Neural cell (in vitro differentiated cells): ENCODE results near the gene BTBD6. TPM values are rescaled to one million over a fixed set of nuclear protein-coding genes. Genes with fewer than 3 reads are reported as not detected.

ENCODE experiments used
- H2AFZ ChIP-seq: fragments of 200-600, 300-800 bp; sonication (generic), shearing (Covaris generic); 2 replicates; pipeline ENCODE4 v1.6.0; 2014; ENCODE audit warnings: low read depth, mild to moderate bottlenecking, antibody characterized with exemption, low read length, moderate library complexity
- H3F3A ChIP-seq: fragments of 200-600 bp; shearing (Covaris generic); 2 replicates; pipeline ENCODE4 v1.6.1; 2016; ENCODE audit warnings: mild to moderate bottlenecking, moderate library complexity, mixed read lengths, antibody characterized with exemption, low read length; ENCODE audit not compliant: insufficient read depth, poor library complexity, severe bottlenecking
- H3K27ac ChIP-seq: fragments of 200-600, 300-800 bp; sonication (generic), shearing (Covaris generic); 2 replicates; pipeline ENCODE4 v1.5.1; 2014; ENCODE audit warnings: mild to moderate bottlenecking, low read length, moderate library complexity
- H3K27me3 ChIP-seq: fragments of 300-800, 200-600 bp; sonication (generic), shearing (Covaris generic); 2 replicates; pipeline ENCODE4 v1.6.0; 2014; ENCODE audit warnings: mild to moderate bottlenecking, low read depth, low read length, moderate library complexity; ENCODE audit not compliant: insufficient read depth
- H3K36me3 ChIP-seq: fragments of 300-800, 200-600 bp; sonication (generic), shearing (Covaris generic); 2 replicates; pipeline ENCODE4 v1.5.1; 2014; ENCODE audit warnings: mild to moderate bottlenecking, antibody characterized with exemption, low read length, moderate library complexity; ENCODE audit not compliant: insufficient read depth
- H3K4me2 ChIP-seq: fragments of 300-800, 200-600 bp; sonication (generic), shearing (Covaris generic); 2 replicates; pipeline ENCODE4 v1.6.0; 2014; ENCODE audit warnings: mild to moderate bottlenecking, low read length
- H3K4me3 ChIP-seq: fragments of 300-800, 200-600 bp; sonication (generic), shearing (Covaris generic); 2 replicates; pipeline ENCODE4 v1.5.1; 2014; ENCODE audit warnings: mild to moderate bottlenecking, low read length, moderate library complexity
- H3K79me2 ChIP-seq: fragments of 200-600 bp; shearing (Covaris generic); replicated peaks from 2 replicates; pipeline ENCODE4 v1.6.0; 2014; ENCODE audit warnings: mild to moderate bottlenecking, low read length, moderate library complexity; ENCODE audit not compliant: insufficient read depth
- H3K9ac ChIP-seq: fragments of 300-800, 200-600 bp; sonication (generic), shearing (Covaris generic); 2 replicates; pipeline ENCODE4 v1.6.1; 2016; ENCODE audit warnings: mild to moderate bottlenecking, low read length, mixed read lengths
- H3K9me2 ChIP-seq: fragments of 200-600 bp; shearing (Covaris generic); 2 replicates; pipeline ENCODE4 v1.6.1; 2016; ENCODE audit warnings: mild to moderate bottlenecking, low read length, mixed read lengths; ENCODE audit not compliant: insufficient read depth
- H3K9me3 ChIP-seq: fragments of 200-600, 300-800 bp; sonication (generic), shearing (Covaris generic); 2 replicates; pipeline ENCODE4 v1.6.1; 2016; ENCODE audit warnings: mild to moderate bottlenecking, mixed run types, low read length, moderate library complexity, mixed read lengths
- H4K20me1 ChIP-seq: fragments of 200-600 bp; shearing (Covaris generic); 2 replicates; pipeline ENCODE4 v1.6.1; 2016; ENCODE audit warnings: mild to moderate bottlenecking, mixed run types; ENCODE audit not compliant: insufficient read depth
- EP300 ChIP-seq: fragments of 450-650 bp; conservative IDR thresholded peaks from 2 replicates; pipeline ENCODE4 v1.6.1; 2014; ENCODE audit warnings: antibody characterized with exemption, mild to moderate bottlenecking, moderate library complexity; ENCODE audit not compliant: poor library complexity, severe bottlenecking
- EZH2 ChIP-seq: fragments of 200-600, 300-800 bp; shearing (Covaris generic), sonication (generic); IDR thresholded peaks from 2 replicates; pipeline ENCODE4 v1.6.1; 2014; ENCODE audit warnings: antibody characterized with exemption, low read length, borderline replicate concordance, mild to moderate bottlenecking; ENCODE audit not compliant: insufficient read depth, poor library complexity, severe bottlenecking
- MXI1 ChIP-seq: fragments of 450-650 bp; conservative IDR thresholded peaks from 2 replicates; pipeline ENCODE4 v1.6.1; 2014; ENCODE audit warnings: antibody characterized with exemption, mild to moderate bottlenecking; ENCODE audit not compliant: poor library complexity, severe bottlenecking
- POLR2AphosphoS5 ChIP-seq: IDR thresholded peaks from 2 replicates; pipeline ENCODE4 v1.6.1; 2012
- RAD21 ChIP-seq: fragments of 450-650 bp; conservative IDR thresholded peaks from 2 replicates; pipeline ENCODE4 v1.6.1; 2014; ENCODE audit warnings: antibody characterized with exemption, mild to moderate bottlenecking, moderate library complexity
- SMC3 ChIP-seq: fragments of 450-650 bp; conservative IDR thresholded peaks from 2 replicates; pipeline ENCODE4 v1.6.1; 2014; ENCODE audit warnings: antibody characterized with exemption, mild to moderate bottlenecking, moderate library complexity; ENCODE audit not compliant: poor library complexity
- TAF1 ChIP-seq: IDR thresholded peaks from 2 replicates; pipeline ENCODE4 v1.6.1; 2012; ENCODE audit warnings: low read depth
- polyA minus RNA-seq: library from RNA; depleted of rRNA, polyadenylated mRNA; stranded (reverse); fragments of >200 nt; gene quantifications from 2 replicates; pipeline ENCODE4 v1.2.3, GENCODE V29; 2014
- polyA plus RNA-seq: library from polyadenylated mRNA; depleted of rRNA; stranded (reverse); fragments of >200 nt; gene quantifications from 2 replicates; pipeline ENCODE4 v1.2.3, GENCODE V29; 2014
- TF ChIP-seq, protein P1 (sequence below): IDR thresholded peaks from 2 replicates; pipeline ENCODE4 v1.6.1; 2012; ENCODE audit warnings: borderline replicate concordance
- TF ChIP-seq, protein P2 (sequence below): fragments of 450-650 bp; IDR thresholded peaks from 2 replicates; pipeline ENCODE4 v1.5.1; 2014; ENCODE audit warnings: antibody characterized with exemption, mild to moderate bottlenecking, moderate library complexity; ENCODE audit not compliant: poor library complexity, severe bottlenecking

The BTBD6 gene
- polyA plus RNA-seq (94.1 and 120 TPM in 2 replicates), polyA minus RNA-seq (42.9 and 48.5 TPM in 2 replicates)

DNA sequence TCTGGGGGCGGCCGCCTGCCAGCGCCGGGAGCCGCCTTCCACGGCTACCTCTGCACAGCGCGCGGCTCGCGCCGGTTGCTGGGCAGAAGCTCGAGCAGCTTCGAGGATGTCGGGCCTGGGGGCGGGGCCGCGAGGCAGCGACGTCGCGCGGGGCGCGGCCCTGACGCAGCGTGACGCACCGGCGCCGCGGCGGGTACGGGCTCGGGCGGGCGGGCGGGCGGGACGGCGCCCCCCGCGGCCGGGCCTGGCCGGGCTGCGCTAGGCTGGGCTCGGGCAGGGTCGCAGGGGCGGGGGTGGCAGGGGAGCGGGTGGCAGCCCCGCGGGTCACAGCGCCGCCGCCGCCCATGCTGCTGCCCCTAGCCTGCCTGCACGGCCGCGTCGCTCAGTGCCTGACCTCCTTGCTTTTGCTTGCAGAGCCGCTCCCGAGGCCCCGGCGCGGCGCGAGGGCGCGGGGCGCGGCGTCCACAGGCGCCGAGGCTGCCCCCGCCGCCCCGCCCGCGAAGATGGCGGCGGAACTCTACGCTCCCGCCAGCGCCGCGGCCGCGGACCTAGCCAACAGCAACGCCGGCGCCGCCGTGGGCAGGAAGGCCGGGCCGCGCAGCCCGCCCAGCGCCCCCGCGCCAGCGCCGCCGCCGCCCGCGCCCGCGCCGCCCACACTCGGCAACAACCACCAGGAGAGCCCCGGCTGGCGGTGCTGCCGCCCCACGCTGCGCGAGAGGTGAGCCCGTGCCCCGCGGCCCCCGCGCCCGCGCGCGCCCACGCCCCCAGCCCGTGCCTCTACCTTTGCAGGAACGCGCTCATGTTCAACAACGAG, at the start of gene BTBD6:
Gene BTBD6 (plus strand): TSS at position 166 of the 814 bp plus-strand sequence. CDS start 179 bp downstream, at position 345.
- H3K9me3 ChIP-seq: no peaks in the 10 kb centered on the region
- H3K27ac ChIP-seq: peak within 1 kb of the TSS; percentile 78
- H3K36me3 ChIP-seq: no peaks in the 10 kb centered on the region
- TF ChIP-seq, protein P1, sequence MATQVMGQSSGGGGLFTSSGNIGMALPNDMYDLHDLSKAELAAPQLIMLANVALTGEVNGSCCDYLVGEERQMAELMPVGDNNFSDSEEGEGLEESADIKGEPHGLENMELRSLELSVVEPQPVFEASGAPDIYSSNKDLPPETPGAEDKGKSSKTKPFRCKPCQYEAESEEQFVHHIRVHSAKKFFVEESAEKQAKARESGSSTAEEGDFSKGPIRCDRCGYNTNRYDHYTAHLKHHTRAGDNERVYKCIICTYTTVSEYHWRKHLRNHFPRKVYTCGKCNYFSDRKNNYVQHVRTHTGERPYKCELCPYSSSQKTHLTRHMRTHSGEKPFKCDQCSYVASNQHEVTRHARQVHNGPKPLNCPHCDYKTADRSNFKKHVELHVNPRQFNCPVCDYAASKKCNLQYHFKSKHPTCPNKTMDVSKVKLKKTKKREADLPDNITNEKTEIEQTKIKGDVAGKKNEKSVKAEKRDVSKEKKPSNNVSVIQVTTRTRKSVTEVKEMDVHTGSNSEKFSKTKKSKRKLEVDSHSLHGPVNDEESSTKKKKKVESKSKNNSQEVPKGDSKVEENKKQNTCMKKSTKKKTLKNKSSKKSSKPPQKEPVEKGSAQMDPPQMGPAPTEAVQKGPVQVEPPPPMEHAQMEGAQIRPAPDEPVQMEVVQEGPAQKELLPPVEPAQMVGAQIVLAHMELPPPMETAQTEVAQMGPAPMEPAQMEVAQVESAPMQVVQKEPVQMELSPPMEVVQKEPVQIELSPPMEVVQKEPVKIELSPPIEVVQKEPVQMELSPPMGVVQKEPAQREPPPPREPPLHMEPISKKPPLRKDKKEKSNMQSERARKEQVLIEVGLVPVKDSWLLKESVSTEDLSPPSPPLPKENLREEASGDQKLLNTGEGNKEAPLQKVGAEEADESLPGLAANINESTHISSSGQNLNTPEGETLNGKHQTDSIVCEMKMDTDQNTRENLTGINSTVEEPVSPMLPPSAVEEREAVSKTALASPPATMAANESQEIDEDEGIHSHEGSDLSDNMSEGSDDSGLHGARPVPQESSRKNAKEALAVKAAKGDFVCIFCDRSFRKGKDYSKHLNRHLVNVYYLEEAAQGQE: no peak
- TF ChIP-seq POLR2AphosphoS5 (peak; percentile 73), TAF1 (peak; percentile 47), SMC3 (no peak), RAD21 (peak; percentile 38), EZH2 (no peak), MXI1 (no peak), EP300 (peak; percentile 65)
- TF ChIP-seq, protein P2, sequence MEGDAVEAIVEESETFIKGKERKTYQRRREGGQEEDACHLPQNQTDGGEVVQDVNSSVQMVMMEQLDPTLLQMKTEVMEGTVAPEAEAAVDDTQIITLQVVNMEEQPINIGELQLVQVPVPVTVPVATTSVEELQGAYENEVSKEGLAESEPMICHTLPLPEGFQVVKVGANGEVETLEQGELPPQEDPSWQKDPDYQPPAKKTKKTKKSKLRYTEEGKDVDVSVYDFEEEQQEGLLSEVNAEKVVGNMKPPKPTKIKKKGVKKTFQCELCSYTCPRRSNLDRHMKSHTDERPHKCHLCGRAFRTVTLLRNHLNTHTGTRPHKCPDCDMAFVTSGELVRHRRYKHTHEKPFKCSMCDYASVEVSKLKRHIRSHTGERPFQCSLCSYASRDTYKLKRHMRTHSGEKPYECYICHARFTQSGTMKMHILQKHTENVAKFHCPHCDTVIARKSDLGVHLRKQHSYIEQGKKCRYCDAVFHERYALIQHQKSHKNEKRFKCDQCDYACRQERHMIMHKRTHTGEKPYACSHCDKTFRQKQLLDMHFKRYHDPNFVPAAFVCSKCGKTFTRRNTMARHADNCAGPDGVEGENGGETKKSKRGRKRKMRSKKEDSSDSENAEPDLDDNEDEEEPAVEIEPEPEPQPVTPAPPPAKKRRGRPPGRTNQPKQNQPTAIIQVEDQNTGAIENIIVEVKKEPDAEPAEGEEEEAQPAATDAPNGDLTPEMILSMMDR: no peak
- H3K9ac ChIP-seq: peak within 1 kb of the TSS; percentile 75
- H3K27me3 ChIP-seq: no peaks in the 10 kb centered on the region
- no peaks in the 10 kb centered on the region for H3K9me2 ChIP-seq
- no peaks in the 10 kb centered on the region for H3K79me2 ChIP-seq
- H3F3A ChIP-seq: no peaks in the 10 kb centered on the region
- H3K4me2 ChIP-seq: peak within 1 kb of the TSS; percentile 88
- H2AFZ ChIP-seq: peak within 1 kb of the TSS; percentile 45
- no peaks in the 10 kb centered on the region for H4K20me1 ChIP-seq
- H3K4me3 ChIP-seq: peak within 1 kb of the TSS; percentile 81

DNA sequence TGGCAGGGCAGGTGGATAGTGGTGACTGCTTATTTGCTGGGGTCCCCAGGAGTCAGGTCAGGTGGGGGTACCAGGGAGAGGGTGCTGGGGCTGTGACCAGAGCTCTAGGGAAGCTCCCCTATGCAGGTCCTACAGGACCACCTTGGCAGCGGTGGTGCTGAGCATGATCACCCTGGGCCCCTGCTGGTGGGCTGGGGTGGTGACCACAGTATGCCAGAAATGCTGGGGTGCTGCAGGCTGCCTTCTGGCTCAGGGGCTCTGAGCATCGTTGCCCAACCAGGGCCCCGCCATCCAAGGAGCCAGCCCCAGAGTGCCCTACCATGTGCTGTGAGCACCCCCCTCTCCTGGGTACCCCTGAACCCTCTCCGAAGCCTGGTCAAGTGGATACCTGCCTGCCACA, 49.7 kb upstream of the BTBD6 start:
- H3K9ac ChIP-seq: no peak overlapping the region
- H4K20me1 ChIP-seq: no peaks in the 10 kb centered on the region
- no peak overlapping the region for H3K27ac ChIP-seq
- H3K79me2 ChIP-seq: no peaks in the 10 kb centered on the region
- H3K36me3 ChIP-seq: no peaks in the 10 kb centered on the region
- H2AFZ ChIP-seq: no peak overlapping the region
- no peaks in the 10 kb centered on the region for H3K9me2 ChIP-seq
- TF ChIP-seq, protein P1: no peak
- no peak overlapping the region for H3K4me2 ChIP-seq
- H3K4me3 ChIP-seq: no peak overlapping the region
- no peaks in the 10 kb centered on the region for H3F3A ChIP-seq
- no peaks in the 10 kb centered on the region for H3K9me3 ChIP-seq
- H3K27me3 ChIP-seq: no peaks in the 10 kb centered on the region
